IMR-90 (cell line): ENCODE measurements around the gene ATF4.

Experiments used
- CHD1 ChIP-seq: IDR thresholded peaks from 2 replicates; pipeline ENCODE4 v1.6.1; 2012; ENCODE audit warnings: low read depth, low read length, improper control_type of control experiment
- MAFK ChIP-seq: IDR thresholded peaks from 2 replicates; pipeline ENCODE4 v1.6.1; 2012; ENCODE audit warnings: low read depth, low read length, improper control_type of control experiment
- POLR2A ChIP-seq: IDR thresholded peaks from 2 replicates; pipeline ENCODE4 v1.6.1; 2012; ENCODE audit warnings: mild to moderate bottlenecking, low read depth, low read length
- RAD21 ChIP-seq: IDR thresholded peaks from 2 replicates; pipeline ENCODE4 v1.6.1; 2012; ENCODE audit warnings: low read length, improper control_type of control experiment
- RFX5 ChIP-seq: IDR thresholded peaks from 2 replicates; pipeline ENCODE4 v1.8.0; 2012; ENCODE audit warnings: low read depth, mild to moderate bottlenecking, low read length, moderate library complexity
- TF ChIP-seq, protein P1 (sequence below): conservative IDR thresholded peaks from 2 replicates; pipeline ENCODE4 v1.5.1; 2012; ENCODE audit warnings: mild to moderate bottlenecking, low read depth, low read length, improper control_type of control experiment

GRCh38 chr22:39524753-39525657 is 4.6 kb downstream of the ATF4 start:
- TF ChIP-seq, protein P1, sequence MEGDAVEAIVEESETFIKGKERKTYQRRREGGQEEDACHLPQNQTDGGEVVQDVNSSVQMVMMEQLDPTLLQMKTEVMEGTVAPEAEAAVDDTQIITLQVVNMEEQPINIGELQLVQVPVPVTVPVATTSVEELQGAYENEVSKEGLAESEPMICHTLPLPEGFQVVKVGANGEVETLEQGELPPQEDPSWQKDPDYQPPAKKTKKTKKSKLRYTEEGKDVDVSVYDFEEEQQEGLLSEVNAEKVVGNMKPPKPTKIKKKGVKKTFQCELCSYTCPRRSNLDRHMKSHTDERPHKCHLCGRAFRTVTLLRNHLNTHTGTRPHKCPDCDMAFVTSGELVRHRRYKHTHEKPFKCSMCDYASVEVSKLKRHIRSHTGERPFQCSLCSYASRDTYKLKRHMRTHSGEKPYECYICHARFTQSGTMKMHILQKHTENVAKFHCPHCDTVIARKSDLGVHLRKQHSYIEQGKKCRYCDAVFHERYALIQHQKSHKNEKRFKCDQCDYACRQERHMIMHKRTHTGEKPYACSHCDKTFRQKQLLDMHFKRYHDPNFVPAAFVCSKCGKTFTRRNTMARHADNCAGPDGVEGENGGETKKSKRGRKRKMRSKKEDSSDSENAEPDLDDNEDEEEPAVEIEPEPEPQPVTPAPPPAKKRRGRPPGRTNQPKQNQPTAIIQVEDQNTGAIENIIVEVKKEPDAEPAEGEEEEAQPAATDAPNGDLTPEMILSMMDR: no peak
- TF ChIP-seq RFX5 (no peak), RAD21 (no peak), POLR2A (no peak), CHD1 (no peak), MAFK (no peak)
